Measurements from ENCODE around the gene STX16. TPM values are rescaled to one million over a fixed set of nuclear protein-coding genes. Genes with fewer than 3 reads are reported as not detected.

STX16 gene
- total RNA-seq, 1 donor = 34.1 TPM

DNA sequence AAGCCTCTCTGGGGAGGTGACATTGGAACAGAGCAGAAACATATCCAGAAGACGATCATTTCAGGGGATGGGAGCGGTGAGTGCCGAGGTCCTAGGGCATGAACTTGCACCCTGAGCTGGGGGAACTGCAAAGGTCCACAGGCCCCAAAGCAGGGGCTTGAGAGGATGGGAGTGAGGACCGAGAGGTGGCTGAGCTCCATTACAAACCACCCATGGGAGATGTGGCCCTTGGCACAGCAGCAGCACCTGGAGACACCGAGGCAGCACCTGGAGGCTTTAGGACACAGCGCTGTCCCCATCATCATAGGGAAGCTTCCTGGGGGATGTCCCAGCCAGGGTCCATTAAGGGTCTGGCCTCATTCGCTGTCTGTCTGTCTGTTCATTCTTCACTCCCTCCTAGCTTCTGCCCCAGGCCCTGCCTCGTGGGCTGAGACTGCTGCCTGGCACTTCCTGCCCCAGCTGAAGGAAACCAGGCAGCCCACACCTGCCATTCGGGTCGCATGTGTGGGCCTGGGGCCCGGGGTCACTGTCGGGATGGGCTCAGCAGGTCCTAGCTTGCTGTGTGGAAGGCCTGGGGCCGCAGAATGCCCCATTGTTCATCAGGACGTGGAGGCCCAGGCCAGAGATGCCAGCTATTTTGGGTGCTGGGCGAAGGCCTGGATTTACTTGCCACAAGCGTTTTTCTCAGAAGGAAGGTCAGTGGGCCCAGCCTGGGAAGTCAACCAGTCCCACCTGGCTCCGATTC lies 42.8 kb upstream of the STX16 start:
- no peak for DNase-seq (ENCODE audit: low read depth)
- no peak overlapping the region for H3K4me3 ChIP-seq (ENCODE audit: low read depth, low read length)
- no peak for TF ChIP-seq CTCF (IDR thresholded peaks at IDR 0.05; ENCODE audit: insufficient read depth, low read depth, low read length)

DNA sequence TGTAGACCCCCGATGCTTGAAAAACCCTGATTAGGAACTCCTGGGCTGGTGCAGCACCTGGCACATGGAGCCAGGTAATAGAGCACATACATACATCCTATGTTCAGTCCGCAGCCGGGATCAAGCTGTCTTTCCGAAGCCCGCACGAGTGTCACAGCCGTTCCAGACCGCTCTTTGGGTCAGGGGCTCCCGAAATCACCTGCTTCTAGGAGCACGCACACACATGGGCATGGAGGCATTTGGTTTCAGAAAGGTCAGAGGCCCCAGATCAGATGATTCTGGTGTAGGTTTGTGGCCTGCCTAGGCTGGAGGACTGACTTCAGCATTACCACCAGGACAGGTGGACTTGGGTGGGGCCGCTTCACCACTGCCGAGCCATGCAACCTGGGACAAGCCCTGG lies 42.1 kb upstream of the STX16 start:
- no peak overlapping the region for H3K4me3 ChIP-seq (ENCODE audit: low read depth, low read length)
- no peak for DNase-seq (ENCODE audit: low read depth)
- no peak for TF ChIP-seq CTCF (IDR thresholded peaks at IDR 0.05; ENCODE audit: insufficient read depth, low read depth, low read length)

- no peak overlapping the region for H3K4me3 ChIP-seq (ENCODE audit: low read depth, low read length)
- TF ChIP-seq CTCF (IDR thresholded peaks at IDR 0.05; ENCODE audit: insufficient read depth, low read depth, low read length) = no peak
- no peak for DNase-seq (ENCODE audit: low read depth)
Measured at GRCh38 chr20:58610071-58610800, 40.8 kb upstream of the STX16 start.

- no peak overlapping the region for H3K4me3 ChIP-seq (ENCODE audit: low read depth, low read length)
- no peak for DNase-seq (ENCODE audit: low read depth)
- TF ChIP-seq CTCF (IDR thresholded peaks at IDR 0.05; ENCODE audit: insufficient read depth, low read depth, low read length) = no peak
Measured at GRCh38 chr20:58610811-58611210, 40.3 kb upstream of the STX16 start.

GRCh38 chr20:58611236-58612030 lies 39.6 kb upstream of the STX16 start:
- no peak for TF ChIP-seq CTCF (IDR thresholded peaks at IDR 0.05; ENCODE audit: insufficient read depth, low read depth, low read length)

GRCh38 chr20:58612121-58612691 lies 38.9 kb upstream of the STX16 start:
- DNase-seq (ENCODE audit: low read depth) = no peak
- H3K4me3 ChIP-seq (ENCODE audit: low read depth, low read length) = no peak overlapping the region
- no peak for TF ChIP-seq CTCF (IDR thresholded peaks at IDR 0.05; ENCODE audit: insufficient read depth, low read depth, low read length)

More at GRCh38 chr20:58611236-58612030, 39.6 kb upstream of the STX16 start:
- no peak for DNase-seq (ENCODE audit: low read depth)
- H3K4me3 ChIP-seq (ENCODE audit: low read depth, low read length) = no peak overlapping the region
